ENCODE results near the gene PDP2. TPM values are rescaled to one million over a fixed set of nuclear protein-coding genes. Genes with fewer than 3 reads are reported as not detected.

The PDP2 gene
- total RNA-seq, 1 donor from 2014 or later = 2.8 TPM

- peak within 1 kb of the TSS; percentile 96 for H3K27ac ChIP-seq (replicated peaks)
- no peak for TF ChIP-seq CTCF (IDR thresholded peaks at IDR 0.05; ENCODE audit: borderline replicate concordance)
- H3K4me1 ChIP-seq = peaks cover 51% of the 10 kb centered on the region
- DNase-seq = no peak
- no peak within 1 kb of the TSS for H3K4me3 ChIP-seq
- peaks cover 23% of the 10 kb centered on the region for H3K27me3 ChIP-seq (ENCODE audit: low read depth)
- intact Hi-C loops (cut with micrococcal nuclease) = no loop called here
- H3K36me3 ChIP-seq = peaks cover 15% of the 10 kb centered on the region
- no peaks in the 10 kb centered on the region for H3K9me3 ChIP-seq (replicated peaks)
These were observed 38.7 kb downstream of the PDP2 start, which contains the start of gene CDH16 for GRCh38 chr16:66918803-66919568. Gene CDH16, minus strand, starts transcription at chr16:66918885. Its CDS starts 820 bp downstream, at chr16:66918065.

- Histone ChIP-seq H3K9me3 (replicated peaks) (no peaks in the 10 kb centered on the region), H3K4me3 (no peak overlapping the region), H3K27ac (replicated peaks) (peak overlapping the region; percentile 96), H3K4me1 (peaks cover 59% of the 10 kb centered on the region), H3K27me3 (ENCODE audit: low read depth) (peaks cover 31% of the 10 kb centered on the region), H3K36me3 (peaks cover 21% of the 10 kb centered on the region)
- no peak for DNase-seq
- intact Hi-C loops (cut with micrococcal nuclease) = no loop called here
- TF ChIP-seq CTCF (IDR thresholded peaks at IDR 0.05; ENCODE audit: borderline replicate concordance) = no peak
These were observed 39.4 kb downstream of the PDP2 start for GRCh38 chr16:66919569-66920298.

DNA sequence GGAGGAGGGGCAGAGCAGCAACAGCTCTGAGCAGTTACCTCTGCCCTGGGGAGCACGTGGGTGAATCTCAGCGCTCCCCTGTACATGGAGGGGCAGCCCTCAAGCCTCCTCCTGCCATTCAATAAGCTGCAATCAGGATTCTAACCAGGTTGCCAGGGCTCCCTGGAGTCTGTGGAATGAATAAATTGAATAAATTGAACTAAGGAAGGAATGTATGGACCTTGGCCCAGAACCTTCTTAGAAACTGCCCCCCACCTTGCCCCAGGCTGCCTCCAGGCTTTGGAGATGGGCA lies 39.9 kb downstream of the PDP2 start:
- Histone ChIP-seq H3K36me3 (peaks cover 22% of the 10 kb centered on the region), H3K9me3 (replicated peaks) (no peaks in the 10 kb centered on the region), H3K4me1 (peaks cover 64% of the 10 kb centered on the region), H3K4me3 (no peak overlapping the region), H3K27ac (replicated peaks) (peak overlapping the region; percentile 96), H3K27me3 (ENCODE audit: low read depth) (peaks cover 36% of the 10 kb centered on the region)
- intact Hi-C loops (cut with micrococcal nuclease) = no loop called here
- no peak for TF ChIP-seq CTCF (IDR thresholded peaks at IDR 0.05; ENCODE audit: borderline replicate concordance)
- DNase-seq = no peak

DNA sequence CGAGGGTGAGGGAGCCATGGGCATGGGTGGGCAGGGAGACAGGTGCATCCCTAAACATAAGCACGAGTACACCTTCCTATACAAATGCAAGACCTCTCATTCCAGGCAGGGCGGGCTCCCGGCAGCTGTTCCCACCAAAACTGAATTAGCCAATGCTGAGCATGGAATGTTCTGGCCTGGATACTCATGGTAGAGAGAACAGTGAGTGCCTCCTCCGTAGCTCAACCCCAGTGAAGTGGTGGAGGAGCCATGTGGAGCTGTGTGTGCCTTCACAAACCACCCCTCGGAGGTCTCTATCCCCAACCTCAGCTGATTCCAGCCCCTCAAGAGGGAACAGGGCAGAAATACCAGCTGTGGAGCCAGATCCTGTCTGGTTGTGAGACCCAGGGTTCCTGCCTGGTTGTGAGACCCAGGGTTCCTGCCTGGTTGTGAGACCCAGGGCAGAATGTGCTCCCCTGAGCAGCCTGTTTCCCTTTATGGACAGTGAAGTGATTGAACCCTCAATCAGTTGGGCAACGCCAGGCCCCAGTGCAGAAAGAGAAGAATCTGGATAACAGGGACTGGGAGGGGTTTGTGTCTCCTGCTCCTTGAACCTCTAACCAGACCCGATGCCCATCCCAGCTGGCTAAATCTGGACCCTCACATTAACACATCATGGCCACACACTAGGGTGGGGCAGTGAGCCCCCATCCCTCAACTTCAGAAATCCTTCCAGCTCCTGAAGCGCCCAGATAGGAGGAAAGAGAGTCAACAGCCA lies 40.8 kb downstream of the PDP2 start:
- intact Hi-C loops (cut with micrococcal nuclease) = no loop called here
- Histone ChIP-seq H3K4me1 (peaks cover 72% of the 10 kb centered on the region), H3K4me3 (peak overlapping the region; percentile 80), H3K36me3 (peaks cover 22% of the 10 kb centered on the region), H3K27me3 (ENCODE audit: low read depth) (peaks cover 38% of the 10 kb centered on the region), H3K9me3 (replicated peaks) (no peaks in the 10 kb centered on the region), H3K27ac (replicated peaks) (peak overlapping the region; percentile 96)
- no peak for TF ChIP-seq CTCF (IDR thresholded peaks at IDR 0.05; ENCODE audit: borderline replicate concordance)
- no peak for DNase-seq

DNA sequence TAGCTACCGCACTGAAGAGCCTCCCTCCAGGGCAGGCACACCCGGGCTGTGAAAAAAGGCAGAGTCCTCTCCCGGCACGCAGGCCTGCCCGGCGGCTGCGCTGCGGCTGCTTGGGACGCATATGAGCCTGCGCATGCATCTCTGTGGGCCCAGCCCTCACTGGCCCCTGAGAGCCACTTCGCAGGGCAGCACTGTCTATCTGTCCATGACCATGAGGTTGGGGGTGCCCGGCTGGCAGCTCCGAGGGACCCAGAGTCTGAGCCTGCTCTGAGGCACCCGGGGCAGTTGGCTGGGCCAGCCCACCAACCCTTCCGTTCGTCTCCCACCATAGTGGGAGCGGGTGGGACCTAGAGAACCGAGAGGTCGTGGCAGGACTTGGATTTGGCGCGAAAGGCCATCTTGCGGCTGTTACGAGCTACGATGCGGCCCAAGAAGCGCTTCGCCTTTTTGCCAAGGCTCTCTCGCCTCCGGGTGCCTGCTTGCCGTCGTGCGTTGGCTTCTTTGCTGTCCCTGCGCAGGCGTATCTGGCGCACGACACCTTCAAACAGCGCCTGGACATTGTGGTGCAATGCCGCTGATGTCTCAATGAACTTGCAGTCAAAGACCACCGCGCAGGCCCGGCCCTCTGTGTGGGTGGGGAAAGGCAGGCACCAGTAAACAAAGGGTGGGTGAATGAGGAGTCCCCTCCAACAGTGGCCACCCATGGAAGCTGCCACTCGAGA lies 41.6 kb downstream of the PDP2 start:
- no peak for TF ChIP-seq CTCF (IDR thresholded peaks at IDR 0.05; ENCODE audit: borderline replicate concordance)
- Histone ChIP-seq H3K36me3 (peaks cover 22% of the 10 kb centered on the region), H3K4me1 (peaks cover 80% of the 10 kb centered on the region), H3K4me3 (peak overlapping the region; percentile 80), H3K9me3 (replicated peaks) (no peaks in the 10 kb centered on the region), H3K27me3 (ENCODE audit: low read depth) (peaks cover 38% of the 10 kb centered on the region), H3K27ac (replicated peaks) (peak overlapping the region; percentile 96)
- DNase-seq = no peak
- intact Hi-C loops (cut with micrococcal nuclease) = no loop called here
